Upper lobe of right lung (tissue), 1 donor: Measurements from ENCODE around the gene GLG1. TPM values are rescaled to one million over a fixed set of nuclear protein-coding genes. Genes with fewer than 3 reads are reported as not detected.

ENCODE experiments used
- ATAC-seq: fragments of 200-7000 bp; cut with Tn5 transposase; one replicate; pipeline ENCODE4 v1.9.1; 2020; ENCODE audit warnings: mild to moderate bottlenecking, moderate library complexity
- DNase-seq: peaks from one replicate; pipeline ENCODE4 v3.0.0-alpha.2; 2020
- H3K27ac ChIP-seq: fragments of 200-600 bp; one replicate; pipeline ENCODE4 v1.8.0; 2022
- H3K27me3 ChIP-seq: fragments of 200-600 bp; one replicate; pipeline ENCODE4 v1.8.0; 2022; ENCODE audit warnings: mild to moderate bottlenecking
- H3K36me3 ChIP-seq: fragments of 200-600 bp; one replicate; pipeline ENCODE4 v1.8.0; 2022
- H3K4me1 ChIP-seq: fragments of 200-600 bp; one replicate; pipeline ENCODE4 v1.8.0; 2022
- H3K4me3 ChIP-seq: fragments of 200-600 bp; one replicate; pipeline ENCODE4 v1.8.0; 2022; ENCODE audit warnings: mild to moderate bottlenecking
- H3K9me3 ChIP-seq: fragments of 200-600 bp; one replicate; pipeline ENCODE4 v1.8.0; 2022
- intact Hi-C: fragments of 100-400 bp; cut with DNase I; formaldehyde crosslinking; loops from one replicate; pipeline ENCODE4 v1.11.0; 2022
- total RNA-seq: library from RNA; stranded (reverse); fragmentation: NEBNext Ultra II Directional; extraction: Animal tissue kit (Norgen Biotek cat#: 25700); gene quantifications from one replicate; pipeline ENCODE4 v1.2.1, GENCODE V29; 2021
- TF ChIP-seq, protein P1 (sequence below): fragments of 200-600 bp; IDR thresholded peaks from one replicate; pipeline ENCODE4 v1.8.0; 2022; ENCODE audit warnings: antibody characterized with exemption
- donor health status: DM: no; HTN: yes; CAD: no; lungs with severe emphysema.

The GLG1 gene
- total RNA-seq, 1 donor from 2014 or later: 112 TPM

DNA sequence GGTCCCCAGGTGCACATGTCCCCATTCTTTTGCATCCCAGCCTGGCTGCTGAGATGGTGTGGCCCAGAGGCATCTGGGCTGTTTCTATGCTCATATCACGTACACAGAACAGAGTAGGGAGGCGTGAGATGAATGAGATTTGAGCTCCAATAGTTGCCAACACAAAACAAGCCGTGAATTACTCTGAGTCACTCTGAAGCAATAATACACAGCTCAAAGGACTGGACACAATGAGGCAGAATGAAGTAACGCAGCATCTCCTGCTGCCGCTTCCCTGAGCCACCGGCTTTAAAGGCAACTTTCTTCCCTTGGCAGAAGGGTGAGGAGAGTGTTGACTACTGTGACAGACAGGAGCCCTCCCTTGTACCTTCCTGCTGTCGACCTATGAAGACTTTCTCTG lies 151.7 kb downstream of the GLG1 start:
- ATAC-seq: no peak
- intact Hi-C loops: no loop called here

DNA sequence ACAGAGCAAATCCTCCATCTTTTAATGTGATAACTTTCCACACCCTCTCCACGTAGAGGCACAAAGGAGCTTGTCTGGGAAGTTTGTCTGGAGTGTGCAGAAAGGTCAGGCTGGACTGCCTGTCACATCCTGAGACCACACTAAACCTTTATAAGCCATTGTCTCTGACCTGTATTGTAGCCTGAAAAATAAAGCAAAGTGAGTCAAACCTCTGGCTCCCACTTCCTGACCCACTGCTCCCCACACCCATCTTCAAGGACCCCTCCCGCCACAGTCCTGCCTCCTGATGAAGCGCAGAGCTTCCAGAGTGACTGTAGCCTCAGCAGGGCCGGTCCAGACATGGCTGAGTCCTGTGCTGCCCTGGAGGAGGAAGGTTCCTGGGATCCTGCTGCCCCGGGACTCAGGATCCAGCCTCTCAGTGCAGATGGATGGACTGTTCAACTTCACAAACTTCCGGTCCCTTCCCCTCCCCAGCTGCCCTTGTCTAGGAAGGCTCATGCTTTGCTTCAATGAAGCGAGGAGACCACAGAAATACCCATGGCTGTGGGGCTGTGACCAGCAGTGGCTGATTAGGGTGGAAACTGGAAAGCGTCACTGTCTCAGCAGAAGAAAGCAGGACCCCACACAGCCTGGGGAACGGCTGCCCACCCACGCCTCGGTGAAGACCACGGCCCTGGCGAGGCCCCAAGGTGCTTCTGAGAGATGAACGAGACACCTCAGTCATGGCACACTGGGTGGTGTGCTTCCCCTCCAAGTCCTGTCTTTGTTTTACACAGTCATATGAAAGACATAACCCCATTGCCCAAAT lies 154.8 kb downstream of the GLG1 start:
- Histone ChIP-seq H3K36me3 (peaks cover 54% of the 10 kb centered on the region), H3K27ac (no peak overlapping the region), H3K27me3 (no peaks in the 10 kb centered on the region), H3K4me3 (no peak overlapping the region), H3K9me3 (no peaks in the 10 kb centered on the region), H3K4me1 (peaks cover 18% of the 10 kb centered on the region)
- intact Hi-C loops: no loop called here
- ATAC-seq: no peak
- DNase-seq: no peak
- TF ChIP-seq, protein P1, sequence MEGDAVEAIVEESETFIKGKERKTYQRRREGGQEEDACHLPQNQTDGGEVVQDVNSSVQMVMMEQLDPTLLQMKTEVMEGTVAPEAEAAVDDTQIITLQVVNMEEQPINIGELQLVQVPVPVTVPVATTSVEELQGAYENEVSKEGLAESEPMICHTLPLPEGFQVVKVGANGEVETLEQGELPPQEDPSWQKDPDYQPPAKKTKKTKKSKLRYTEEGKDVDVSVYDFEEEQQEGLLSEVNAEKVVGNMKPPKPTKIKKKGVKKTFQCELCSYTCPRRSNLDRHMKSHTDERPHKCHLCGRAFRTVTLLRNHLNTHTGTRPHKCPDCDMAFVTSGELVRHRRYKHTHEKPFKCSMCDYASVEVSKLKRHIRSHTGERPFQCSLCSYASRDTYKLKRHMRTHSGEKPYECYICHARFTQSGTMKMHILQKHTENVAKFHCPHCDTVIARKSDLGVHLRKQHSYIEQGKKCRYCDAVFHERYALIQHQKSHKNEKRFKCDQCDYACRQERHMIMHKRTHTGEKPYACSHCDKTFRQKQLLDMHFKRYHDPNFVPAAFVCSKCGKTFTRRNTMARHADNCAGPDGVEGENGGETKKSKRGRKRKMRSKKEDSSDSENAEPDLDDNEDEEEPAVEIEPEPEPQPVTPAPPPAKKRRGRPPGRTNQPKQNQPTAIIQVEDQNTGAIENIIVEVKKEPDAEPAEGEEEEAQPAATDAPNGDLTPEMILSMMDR: no peak

More for the DNA sequence above, 151.7 kb downstream of the GLG1 start:
- Histone ChIP-seq H3K4me1 (no peaks in the 10 kb centered on the region), H3K9me3 (no peaks in the 10 kb centered on the region), H3K4me3 (no peak overlapping the region), H3K27ac (no peak overlapping the region), H3K27me3 (no peaks in the 10 kb centered on the region), H3K36me3 (peaks cover 82% of the 10 kb centered on the region)
- TF ChIP-seq, protein P1: no peak
- no peak for DNase-seq

DNA sequence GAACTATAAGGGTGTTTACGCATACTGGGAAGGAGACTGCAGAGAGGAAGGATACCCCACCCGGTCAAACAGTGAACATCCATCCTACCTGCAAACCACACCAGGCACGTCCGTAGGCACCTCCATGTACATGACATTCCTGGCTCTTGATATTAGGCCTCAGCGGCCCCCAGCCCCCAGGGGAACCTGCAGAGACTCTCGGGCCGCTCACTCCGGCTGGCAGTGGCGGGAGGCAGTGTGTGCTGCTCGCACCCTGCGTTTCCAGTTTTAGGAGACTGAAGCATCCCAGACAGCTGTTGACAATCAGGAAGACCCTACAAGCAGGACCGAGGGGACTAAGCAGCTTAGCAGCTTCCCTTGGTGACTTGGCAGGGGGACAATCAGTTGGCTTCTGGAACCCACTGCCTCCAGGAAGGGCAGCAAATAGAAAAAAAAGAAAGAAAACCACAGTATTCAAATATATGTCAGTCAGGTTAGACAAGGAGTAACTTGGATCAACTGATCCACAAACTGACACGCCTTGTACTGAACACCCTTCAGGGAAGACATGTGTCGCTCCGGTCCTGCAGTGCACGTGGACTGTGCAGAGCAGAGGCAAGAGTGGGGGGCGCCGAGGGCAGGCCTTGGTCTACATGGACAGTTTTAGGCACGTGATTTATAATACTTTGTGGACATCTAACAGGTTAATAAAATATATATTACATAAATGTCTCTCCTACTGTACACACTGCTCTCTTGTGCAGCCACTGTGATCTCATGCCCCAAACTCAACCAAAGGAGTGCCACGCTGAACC lies 155.8 kb downstream of the GLG1 start:
- Histone ChIP-seq H3K27ac (no peak overlapping the region), H3K4me3 (no peak overlapping the region), H3K4me1 (peaks cover 18% of the 10 kb centered on the region), H3K27me3 (no peaks in the 10 kb centered on the region), H3K36me3 (peaks cover 44% of the 10 kb centered on the region), H3K9me3 (no peaks in the 10 kb centered on the region)
- ATAC-seq: no peak
- intact Hi-C loops: no loop called here
- TF ChIP-seq, protein P1: no peak
- no peak for DNase-seq

DNA sequence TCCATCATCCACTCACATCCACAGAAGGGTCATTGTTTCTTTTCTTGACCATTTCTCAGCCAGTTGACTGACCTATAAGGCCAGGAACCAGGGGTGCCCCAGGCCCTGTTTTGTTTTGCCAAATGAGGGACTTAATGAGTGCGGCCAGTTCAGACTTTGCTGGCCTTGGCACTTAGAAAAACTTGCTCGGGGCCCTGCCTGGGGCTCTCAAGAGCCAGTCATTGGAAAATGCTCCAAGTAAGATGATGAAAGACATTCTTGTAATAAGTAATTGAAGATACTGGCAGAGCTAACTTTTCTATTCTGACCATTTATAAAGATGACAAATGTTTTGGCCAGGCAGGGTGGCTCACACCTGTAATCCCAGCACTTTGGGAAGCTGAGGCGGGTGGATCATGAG lies 156.7 kb downstream of the GLG1 start:
- TF ChIP-seq, protein P1: no peak
- no peaks in the 10 kb centered on the region for H3K9me3 ChIP-seq
- H3K4me3 ChIP-seq: no peak overlapping the region
- ATAC-seq (no peak), DNase-seq (no peak)
- H3K4me1 ChIP-seq: peaks cover 18% of the 10 kb centered on the region
- H3K27ac ChIP-seq: peak overlapping the region; percentile 75
- intact Hi-C loops: no loop called here
- H3K27me3 ChIP-seq: no peaks in the 10 kb centered on the region
- H3K36me3 ChIP-seq: peaks cover 35% of the 10 kb centered on the region

DNA sequence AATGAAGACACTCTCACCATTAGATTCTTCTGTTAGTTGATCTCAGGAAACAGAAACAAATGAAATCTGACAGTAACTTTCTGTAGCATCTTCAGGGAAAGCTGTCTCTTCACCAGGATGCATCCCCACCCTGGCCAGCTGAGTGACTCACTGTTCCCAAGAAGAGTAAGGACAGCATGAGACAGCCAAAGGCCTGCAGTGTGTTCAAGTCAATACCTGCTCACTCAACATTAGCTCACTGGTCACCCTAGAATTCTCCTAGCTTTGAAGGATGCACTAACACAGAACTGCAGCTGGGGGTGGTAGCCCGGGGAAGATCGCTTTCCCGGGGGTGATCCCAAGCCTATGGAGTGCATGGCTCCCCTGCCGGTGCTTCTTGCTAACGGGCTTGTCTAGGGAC lies 157.4 kb downstream of the GLG1 start:
- DNase-seq (no peak), ATAC-seq (no peak)
- TF ChIP-seq, protein P1: no peak
- Histone ChIP-seq H3K9me3 (no peaks in the 10 kb centered on the region), H3K27me3 (no peaks in the 10 kb centered on the region), H3K4me1 (peaks cover 18% of the 10 kb centered on the region), H3K27ac (peak overlapping the region; percentile 75), H3K36me3 (peaks cover 30% of the 10 kb centered on the region), H3K4me3 (no peak overlapping the region)
- intact Hi-C loops: no loop called here
